Vagina (tissue), 2 donors: ENCODE results near the gene UTP25.
A peak's percentile ranks its signal among the peaks of the same experiment; 100 is the strongest.

Experiments used
- CTCF ChIP-seq, 3 experiments: fragments of 450-650 bp in 2 of 3; fragments of 200-600 bp in 1 of 3; sonication (generic) in 1 of 3; IDR thresholded peaks; one replicate each; pipeline ENCODE4 v1.5.1; 2017 to 2019; ENCODE audit warnings: antibody characterized with exemption in 3 of 3, mild to moderate bottlenecking in 2 of 3, moderate library complexity in 2 of 3
- POLR2A ChIP-seq, 2 donors: fragments of 450-650 bp; IDR thresholded peaks; one replicate each; pipeline ENCODE4 v1.6.1; 2017; ENCODE audit warnings: antibody characterized with exemption in 2 of 2, mild to moderate bottlenecking in 2 of 2, moderate library complexity in 2 of 2
- POLR2AphosphoS5 ChIP-seq, 2 donors: sonication (generic); formaldehyde crosslinking; IDR thresholded peaks; one replicate each; pipeline ENCODE4 v1.9.0; 2017; ENCODE audit warnings: antibody characterized with exemption in 2 of 2, mild to moderate bottlenecking in 2 of 2, low read depth in 1 of 2; ENCODE audit not compliant: insufficient read depth in 1 of 2

GRCh38 chr1:209805875-209806760 lies 21.7 kb upstream of the UTP25 start, which contains the start of gene IRF6:
- TF ChIP-seq CTCF (IDR thresholded peaks at IDR 0.05) (no peak), POLR2AphosphoS5 (IDR thresholded peaks at IDR 0.05; ENCODE audit: insufficient read depth in 1 of 2, low read depth in 1 of 2) (peak in 1 of 2 donors; percentile 82), POLR2A (IDR thresholded peaks at IDR 0.05) (peak in 1 of 2 donors; percentile 38)
